GM12878 (cell line): ENCODE data around the gene TOP3A. TPM values are rescaled to one million over a fixed set of nuclear protein-coding genes. Genes with fewer than 3 reads are reported as not detected.

ENCODE experiments used
- CEBPZ ChIP-seq: fragments of 150-350 bp; IDR thresholded peaks from 2 replicates; pipeline ENCODE4 v1.6.1; 2016; ENCODE audit warnings: low read depth, low read length
- CHD2 ChIP-seq: IDR thresholded peaks from 2 replicates; pipeline ENCODE4 v1.6.1; 2011; ENCODE audit warnings: low read depth, low read length, improper control_type of control experiment, borderline replicate concordance
- CUX1 ChIP-seq: IDR thresholded peaks from 2 replicates; pipeline ENCODE4 v1.6.1; 2012; ENCODE audit warnings: improper control_type of control experiment, low read depth, low read length; ENCODE audit not compliant: insufficient replicate concordance
- PML ChIP-seq: IDR thresholded peaks from 2 replicates; pipeline ENCODE4 v1.6.1; 2012; ENCODE audit warnings: low read length, inconsistent platforms
- PRDM15 ChIP-seq: fragments of 450-650 bp; formaldehyde crosslinking; IDR thresholded peaks from 2 replicates; pipeline ENCODE4 v1.4.0; 2020; ENCODE audit warnings: mild to moderate bottlenecking, moderate library complexity
- RFX5 ChIP-seq: IDR thresholded peaks from 2 replicates; pipeline ENCODE4 v1.6.1; 2011; ENCODE audit warnings: low read depth, low read length, improper control_type of control experiment
- SMC3 ChIP-seq: IDR thresholded peaks from 2 replicates; pipeline ENCODE4 v1.6.1; 2011; ENCODE audit warnings: low read length, improper control_type of control experiment, borderline replicate concordance
- TCF7 ChIP-seq: IDR thresholded peaks from 2 replicates; pipeline ENCODE4 v1.6.1; 2014; ENCODE audit warnings: antibody characterized with exemption, borderline replicate concordance
- ZNF592 ChIP-seq: fragments of 450-650 bp; IDR thresholded peaks from 2 replicates; pipeline ENCODE4 v1.6.1; 2017; ENCODE audit warnings: mild to moderate bottlenecking, moderate library complexity
- polyA plus RNA-seq, 11 experiments: library from polyadenylated mRNA; depleted of rRNA in 4 of 11; unstranded in 6 of 11; stranded (reverse) in 5 of 11; fragments of >200 nt; fragmentation: Nextera tagmentation in 4 of 11; fragmentation: Illumina TruSeq in 1 of 11; extraction: Ambion mirVana in 4 of 11; extraction: Trizol in 1 of 11; gene quantifications; 1 replicate in 1 of 11; 2 replicates in 10 of 11; pipeline versions ENCODE4 v1.2.1 to v1.2.3, GENCODE V29; 2011 to 2016; ENCODE audit warnings: inconsistent platforms in 2 of 11, missing spikeins in 2 of 11, low read depth in 1 of 11
- total RNA-seq, 4 experiments: library from RNA; depleted of rRNA in 3 of 4; stranded (reverse); fragments of >200 nt in 3 of 4; fragmentation: Illumina TruSeq in 1 of 4; extraction: Trizol in 1 of 4; gene quantifications; 2 replicates each; pipeline versions ENCODE4 v1.2.1 to v1.2.3, GENCODE V29; 2013 to 2021

Gene TOP3A
- total and polyA plus RNA-seq, 10 of the 15 experiments (the other 5 are each of a cell fraction or from before 2014, with no cell fraction given): 4.2 to 51.9 (median 31.8) TPM

GRCh38 chr17:18363101-18364049, 48.6 kb upstream of the TOP3A start, which contains the start of gene SHMT1 (continued):
- TF ChIP-seq ZNF592: no peak
- TF ChIP-seq CEBPZ: no peak
- TF ChIP-seq CUX1: no peak
- no peak for TF ChIP-seq TCF7
- TF ChIP-seq CHD2: no peak
- peak; percentile 89 for TF ChIP-seq RFX5
- no peak for TF ChIP-seq PRDM15 (CRISPR knock-in tag)
- no peak for TF ChIP-seq PML
- TF ChIP-seq SMC3: no peak
